Prostate gland (tissue), 2 donors: ENCODE data around the gene SEMA5A. TPM values are rescaled to one million over a fixed set of nuclear protein-coding genes. Genes with fewer than 3 reads are reported as not detected.

Experiments
- DNase-seq: peaks from one replicate; pipeline ENCODE4 v3.0.0-alpha.2; 2019; ENCODE audit warnings: low spot score
- H3K27ac ChIP-seq, 2 donors: fragments of 200-600 bp; sonication (generic); 2 replicates each; pipeline ENCODE4 v1.5.1; 2017 to 2019
- H3K27me3 ChIP-seq: fragments of 200-600 bp; sonication (generic); replicated peaks from 2 replicates; pipeline ENCODE4 v1.5.1; 2019; ENCODE audit not compliant: insufficient read depth
- H3K36me3 ChIP-seq, 2 donors: fragments of 200-600 bp; sonication (generic); 1 replicate in 1 of 2; 2 replicates in 1 of 2; pipeline versions ENCODE4 v1.5.1 to v1.8.1; 2017 to 2019
- H3K4me1 ChIP-seq: fragments of 200-600 bp; sonication (generic); replicated peaks from 2 replicates; pipeline ENCODE4 v1.5.1; 2019
- H3K4me3 ChIP-seq, 2 donors: fragments of 200-600 bp; sonication (generic); 2 replicates each; pipeline ENCODE4 v1.5.1; 2017 to 2019
- H3K9me3 ChIP-seq: fragments of 200-600 bp; sonication (generic); 2 replicates; pipeline ENCODE4 v1.5.1; 2017
- CTCF ChIP-seq, 4 experiments: fragments of 200-600 bp in 2 of 4; fragments of 450-650 bp in 2 of 4; sonication (generic) in 2 of 4; IDR thresholded peaks; 1 replicate in 3 of 4; 2 replicates in 1 of 4; pipeline ENCODE4 v1.5.1; 2016 to 2019; ENCODE audit warnings: antibody characterized with exemption in 4 of 4, mild to moderate bottlenecking in 2 of 4, moderate library complexity in 2 of 4
- POLR2A ChIP-seq: fragments of 450-650 bp; IDR thresholded peaks from one replicate; pipeline ENCODE4 v1.6.1; 2016; ENCODE audit warnings: antibody characterized with exemption, mild to moderate bottlenecking
- POLR2AphosphoS5 ChIP-seq: sonication (generic); formaldehyde crosslinking; IDR thresholded peaks from one replicate; pipeline ENCODE4 v1.6.1; 2017; ENCODE audit warnings: antibody characterized with exemption
- WGBS: methylation state at CpG from one replicate; pipeline ENCODE4 v1.1.5; 2018; 5-methylcytosine and 5-hydroxymethylcytosine counted together
- intact Hi-C: fragments of 100-400 bp; cut with DNase I; formaldehyde crosslinking; loops from one replicate; pipeline ENCODE4 v1.14.2; 2022
- total RNA-seq, 2 donors: library from RNA; depleted of rRNA; stranded (reverse); fragments of >200 nt; gene quantifications; one replicate each; pipeline ENCODE4 v1.1.0, GENCODE V29; 2016

The SEMA5A gene
- total RNA-seq, 2 donors from 2014 or later, result 4.5 to 21.7 TPM

GRCh38 chr5:9460885-9461645, 84.8 kb downstream of the SEMA5A start:
- no peak overlapping the region for H3K27ac ChIP-seq
- no peak for TF ChIP-seq POLR2A
- no peak for TF ChIP-seq CTCF (IDR thresholded peaks at IDR 0.05)
- no peak for TF ChIP-seq POLR2AphosphoS5
- H3K27me3 ChIP-seq, result no peaks in the 10 kb centered on the region
- no peaks in the 10 kb centered on the region for H3K9me3 ChIP-seq
- no peak overlapping the region for H3K4me3 ChIP-seq
- no peaks in the 10 kb centered on the region for H3K36me3 ChIP-seq
- intact Hi-C loops, result no loop called here
- no peaks in the 10 kb centered on the region for H3K4me1 ChIP-seq
- DNase-seq, result no peak
- WGBS, result 96% methylated on average over 3 of the region's 3 CpGs

DNA sequence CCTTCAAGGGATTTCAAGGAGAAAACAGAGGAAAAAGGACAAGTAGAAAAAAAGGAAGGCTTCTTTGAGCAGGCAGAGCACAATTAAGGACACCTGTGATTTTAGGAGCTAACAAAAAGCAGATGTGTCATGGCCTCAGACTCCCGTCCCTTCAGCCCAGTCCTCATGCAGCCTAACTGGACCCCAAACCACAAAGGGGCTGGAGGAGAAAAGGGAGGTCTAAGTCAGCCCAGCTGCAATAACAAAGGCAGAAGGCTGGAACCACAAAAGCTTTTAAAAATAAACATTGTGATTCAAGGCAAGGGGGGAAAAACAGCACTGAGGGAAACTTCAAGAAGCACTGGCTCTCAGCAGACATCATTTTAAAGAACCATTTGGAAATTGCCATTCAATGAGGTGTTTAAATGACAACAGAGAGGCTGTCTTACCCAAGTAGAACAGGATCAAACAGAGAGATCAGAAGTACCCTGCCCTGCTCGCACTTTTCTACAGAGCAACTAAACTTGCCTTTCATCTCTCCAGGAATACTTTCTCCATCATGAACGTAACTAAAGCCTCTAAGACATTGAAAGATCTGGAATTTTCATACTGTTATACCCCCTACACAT, 89.3 kb downstream of the SEMA5A start:
- TF ChIP-seq POLR2AphosphoS5 (no peak), POLR2A (no peak), CTCF (IDR thresholded peaks at IDR 0.05) (no peak)
- H3K9me3 ChIP-seq, result no peaks in the 10 kb centered on the region
- no peaks in the 10 kb centered on the region for H3K27me3 ChIP-seq
- WGBS, result 74% methylated on average over 3 of the region's 3 CpGs
- DNase-seq, result no peak
- no peak overlapping the region for H3K4me3 ChIP-seq
- H3K27ac ChIP-seq, result no peak overlapping the region
- no peaks in the 10 kb centered on the region for H3K4me1 ChIP-seq
- H3K36me3 ChIP-seq, result no peaks in the 10 kb centered on the region
- intact Hi-C loops, result no loop called here

DNA sequence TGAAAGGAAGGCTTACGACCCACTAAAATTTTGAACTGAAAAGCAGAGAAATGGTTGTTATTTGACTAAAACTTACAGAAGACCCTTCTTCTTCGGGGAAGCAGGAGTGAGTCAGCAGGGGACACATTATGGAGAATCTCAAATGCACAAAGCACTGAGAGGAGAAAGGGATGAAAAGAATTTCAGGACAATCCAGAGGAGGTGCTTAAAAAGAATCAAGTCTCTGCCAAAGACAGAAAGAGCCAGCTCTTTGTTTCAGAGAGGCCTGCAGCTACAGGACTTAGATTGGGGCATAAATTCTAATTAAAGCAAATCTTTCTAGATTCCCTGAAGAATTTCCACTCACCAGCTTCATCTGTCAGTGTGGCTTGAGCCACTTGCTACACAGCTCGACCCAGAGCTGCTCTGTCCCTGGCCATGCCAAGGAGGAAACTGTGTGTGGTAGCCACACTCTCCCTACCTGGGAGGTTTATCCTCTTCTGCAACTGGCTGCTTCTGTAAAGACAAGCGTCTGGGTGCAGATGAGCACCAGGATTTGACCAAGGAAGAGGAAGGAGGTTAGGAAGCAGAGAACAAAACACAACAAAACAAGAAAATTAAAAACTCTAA, 89.9 kb downstream of the SEMA5A start:
- WGBS, result 37% methylated on average over 4 of the region's 4 CpGs
- no peak for DNase-seq
- H3K4me1 ChIP-seq, result no peaks in the 10 kb centered on the region
- intact Hi-C loops, result no loop called here
- H3K27ac ChIP-seq, result no peak overlapping the region
- H3K27me3 ChIP-seq, result no peaks in the 10 kb centered on the region
- no peak for TF ChIP-seq CTCF (IDR thresholded peaks at IDR 0.05)
- TF ChIP-seq POLR2A, result no peak
- no peak for TF ChIP-seq POLR2AphosphoS5
- H3K9me3 ChIP-seq, result no peaks in the 10 kb centered on the region
- H3K4me3 ChIP-seq, result no peak overlapping the region
- no peaks in the 10 kb centered on the region for H3K36me3 ChIP-seq

DNA sequence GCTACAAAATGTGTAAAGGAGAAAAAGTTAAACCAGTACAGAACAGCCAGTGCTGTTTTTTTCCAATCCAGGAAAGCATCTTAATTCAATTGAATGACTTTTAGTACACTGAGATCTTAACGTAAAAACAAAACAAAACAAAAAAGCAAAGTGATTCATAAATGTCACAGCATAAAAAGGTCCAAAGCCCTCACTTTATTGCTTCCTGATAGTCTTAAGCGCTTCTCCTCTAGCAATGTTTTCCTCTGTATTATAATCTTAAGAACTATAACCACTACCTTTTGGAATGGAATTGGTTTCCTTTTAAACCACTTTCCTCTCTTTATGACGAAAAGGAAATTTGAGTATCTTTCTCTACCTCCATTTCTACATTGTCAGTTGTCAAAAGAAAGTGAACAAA, 91.4 kb downstream of the SEMA5A start:
- H3K27ac ChIP-seq, result no peak overlapping the region
- DNase-seq, result no peak
- WGBS, result 25% methylated on average over 3 of the region's 3 CpGs

More for the DNA sequence above, 91.4 kb downstream of the SEMA5A start:
- TF ChIP-seq POLR2AphosphoS5, result no peak
- TF ChIP-seq POLR2A, result no peak
- no peak for TF ChIP-seq CTCF (IDR thresholded peaks at IDR 0.05)
- Histone ChIP-seq H3K36me3 (no peaks in the 10 kb centered on the region), H3K4me1 (no peaks in the 10 kb centered on the region), H3K9me3 (no peaks in the 10 kb centered on the region), H3K27me3 (no peaks in the 10 kb centered on the region), H3K4me3 (no peak overlapping the region)
- intact Hi-C loops, result no loop called here
